GM12874 (cell line): Measurements from ENCODE around the gene CEACAM16.

ENCODE experiments used
- CTCF ChIP-seq: IDR thresholded peaks from 2 replicates; pipeline ENCODE4 v1.5.1; 2011; ENCODE audit warnings: low read depth, mild to moderate bottlenecking, control low read depth, low read length, moderate library complexity; ENCODE audit not compliant: insufficient read depth

Gene CEACAM16

DNA sequence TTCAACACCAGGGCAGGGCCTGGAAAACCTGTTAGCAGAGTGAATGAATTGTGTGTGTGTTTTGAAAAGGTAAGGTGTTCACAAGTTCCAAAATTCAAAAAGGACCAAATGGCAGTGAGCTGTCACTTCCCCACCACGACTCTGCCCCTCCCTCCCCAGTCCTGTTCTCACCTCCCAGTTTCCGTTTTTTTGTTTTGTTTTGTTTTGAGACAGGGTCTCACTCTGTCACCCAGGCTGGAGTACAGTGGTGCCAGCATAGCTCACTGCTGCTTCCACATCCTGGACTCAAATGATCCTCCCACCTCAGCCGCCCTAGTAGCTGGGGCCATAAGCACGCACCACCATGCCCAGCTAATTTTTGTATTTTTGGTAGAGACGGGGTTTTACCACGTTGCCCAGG lies 29.2 kb downstream of the CEACAM16 start:
- no peak for TF ChIP-seq CTCF

- no peak for TF ChIP-seq CTCF
These were observed 30.6 kb downstream of the CEACAM16 start for GRCh38 chr19:44729516-44730033.

GRCh38 chr19:44731081-44731480 lies 32.1 kb downstream of the CEACAM16 start:
- no peak for TF ChIP-seq CTCF

DNA sequence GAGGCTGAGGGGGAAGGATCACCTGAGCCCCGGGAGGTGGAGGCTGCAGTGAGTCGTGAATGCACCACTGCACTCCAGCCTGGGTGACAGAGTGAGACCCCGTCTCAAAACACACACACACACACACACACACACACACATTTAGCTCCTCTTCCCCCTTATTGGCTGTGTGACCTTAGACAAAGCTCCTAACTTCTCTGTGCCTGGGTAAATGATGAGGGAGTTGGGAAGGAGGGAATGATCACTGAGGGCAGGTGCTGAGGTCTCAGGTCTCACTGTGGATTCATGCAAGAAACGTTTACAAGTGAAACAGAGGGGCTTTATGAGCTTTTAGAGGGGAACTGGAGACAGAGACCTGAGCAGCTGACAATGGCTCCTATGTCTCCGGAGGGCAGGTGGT lies 32.7 kb downstream of the CEACAM16 start:
- TF ChIP-seq CTCF = no peak

DNA sequence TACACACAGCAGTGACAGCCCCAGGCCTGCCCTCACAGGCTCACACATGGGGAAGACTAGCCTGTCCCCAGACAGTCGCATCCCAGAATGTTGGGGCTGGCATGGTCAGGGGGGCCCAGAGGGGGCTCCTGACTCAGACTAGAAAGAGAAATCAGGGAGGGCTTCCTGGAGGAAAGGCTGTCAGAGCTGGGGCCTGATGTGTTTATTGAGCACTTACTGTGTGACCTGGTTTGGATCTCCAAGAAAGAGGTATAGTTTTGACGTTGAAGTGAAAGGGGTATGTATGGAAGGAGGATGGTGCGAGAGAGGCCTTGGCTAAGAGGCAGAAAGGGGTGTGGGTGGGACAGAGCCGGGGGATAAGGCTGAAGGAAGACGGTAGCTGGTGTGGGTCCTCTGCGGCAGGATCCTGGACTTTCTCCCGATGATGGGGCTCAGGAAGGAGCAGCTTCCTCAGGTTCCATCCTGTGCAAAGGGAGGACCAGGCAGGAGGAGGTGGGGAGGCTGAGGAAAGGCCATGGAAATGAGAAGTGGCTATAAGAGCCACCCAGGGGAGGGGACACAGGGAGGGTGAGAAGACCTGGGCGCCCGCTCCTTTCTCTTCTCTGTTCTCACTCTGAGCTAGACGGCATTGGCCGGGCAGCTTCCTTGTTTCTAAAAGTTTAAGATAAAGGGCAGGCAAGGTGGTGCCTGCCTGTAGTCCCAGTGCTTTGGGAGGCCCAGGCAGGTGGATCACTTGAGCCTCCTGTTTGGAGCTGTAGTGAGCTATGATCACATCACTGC lies 33.5 kb downstream of the CEACAM16 start:
- no peak for TF ChIP-seq CTCF

- no peak for TF ChIP-seq CTCF
These were observed 35.4 kb downstream of the CEACAM16 start for GRCh38 chr19:44734357-44734756.

GRCh38 chr19:44735011-44735410 lies 36.1 kb downstream of the CEACAM16 start:
- no peak for TF ChIP-seq CTCF
